Heart left ventricle (tissue), 13 donors: ENCODE results near the gene AFDN.

Experiments
- POLR2A ChIP-seq, 2 donors: fragments of 450-650 bp; IDR thresholded peaks; one replicate each; pipeline ENCODE4 v1.6.1; 2017; ENCODE audit warnings: antibody characterized with exemption in 2 of 2, mild to moderate bottlenecking in 2 of 2, moderate library complexity in 2 of 2
- TF ChIP-seq, protein P1 (sequence below), 12 donors: fragments of 200-600 bp; sonication (generic) in 4 of 12; IDR thresholded peaks; one replicate each; pipeline versions ENCODE4 v1.5.0 to v1.8.0; 2018 to 2022; ENCODE audit warnings: antibody characterized with exemption in 12 of 12, mild to moderate bottlenecking in 5 of 12
- donor health status: ischemic (EF 13 %, LVEDD 7.1; RV severe dilation, severe dysfunction).
- donor health status: DM: no; HTN: yes; CAD: no.
- donor health status: DM: no; HTN: no; CAD: no.
- donor health status: ischemic (EF 25% LVEDD 6.9; RV normal size, moderate dysfunction).
- donor health status: ischemic (EF 25% LVEDD 5.7; RV mildly dilated, moderate dysfunction).
- donor health status: ischemic (EF 35%, LVEDD 5.7; RV mildly dilated, moderate dysfunction).
- donor health status: nonischemic (EF 11% LVEDD 7.7; RV severe dilation, severe dysfunction).
- donor health status: DM: yes; HTN: yes; CAD: no.
- donor health status: PGD.
- donor health status: ischemic (EF 29% LVEDD 5.4; RV normal size, mild dysfunction).
- donor health status: nonischemic (EF 23%, LVEDD 6.1; RV moderate dilation, normal function).

DNA sequence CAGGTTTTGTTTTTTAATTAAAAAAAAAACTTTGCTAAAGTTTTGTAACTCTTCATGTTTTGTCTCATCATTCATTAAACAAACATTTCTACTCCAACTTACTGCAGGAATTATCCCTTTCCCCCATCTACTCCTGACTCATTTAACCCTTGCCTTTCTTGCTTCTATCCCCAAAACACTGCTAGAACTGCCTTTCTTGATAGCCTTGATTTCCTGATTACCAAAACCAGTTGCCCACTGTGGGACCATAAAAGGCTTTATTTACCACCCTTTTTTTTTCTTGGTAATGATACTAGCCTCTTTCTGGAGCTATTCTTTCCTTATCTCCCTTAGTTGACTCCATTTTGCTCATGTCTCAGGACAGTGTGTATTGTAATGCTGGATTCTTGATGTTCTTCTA is 15.3 kb downstream of the AFDN start:
- TF ChIP-seq, protein P1, sequence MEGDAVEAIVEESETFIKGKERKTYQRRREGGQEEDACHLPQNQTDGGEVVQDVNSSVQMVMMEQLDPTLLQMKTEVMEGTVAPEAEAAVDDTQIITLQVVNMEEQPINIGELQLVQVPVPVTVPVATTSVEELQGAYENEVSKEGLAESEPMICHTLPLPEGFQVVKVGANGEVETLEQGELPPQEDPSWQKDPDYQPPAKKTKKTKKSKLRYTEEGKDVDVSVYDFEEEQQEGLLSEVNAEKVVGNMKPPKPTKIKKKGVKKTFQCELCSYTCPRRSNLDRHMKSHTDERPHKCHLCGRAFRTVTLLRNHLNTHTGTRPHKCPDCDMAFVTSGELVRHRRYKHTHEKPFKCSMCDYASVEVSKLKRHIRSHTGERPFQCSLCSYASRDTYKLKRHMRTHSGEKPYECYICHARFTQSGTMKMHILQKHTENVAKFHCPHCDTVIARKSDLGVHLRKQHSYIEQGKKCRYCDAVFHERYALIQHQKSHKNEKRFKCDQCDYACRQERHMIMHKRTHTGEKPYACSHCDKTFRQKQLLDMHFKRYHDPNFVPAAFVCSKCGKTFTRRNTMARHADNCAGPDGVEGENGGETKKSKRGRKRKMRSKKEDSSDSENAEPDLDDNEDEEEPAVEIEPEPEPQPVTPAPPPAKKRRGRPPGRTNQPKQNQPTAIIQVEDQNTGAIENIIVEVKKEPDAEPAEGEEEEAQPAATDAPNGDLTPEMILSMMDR (IDR thresholded peaks at IDR 0.05): no peak
- no peak for TF ChIP-seq POLR2A (IDR thresholded peaks at IDR 0.05)
